Activated naive CD8-positive, alpha-beta T cell treated with anti-CD3 and anti-CD28 coated beads, Interleukin-2, amount 10 ng/mL, durations not matched to agents 7 days and 5 days (primary cell): ENCODE results near the gene KLHL22. TPM values are rescaled to one million over a fixed set of nuclear protein-coding genes. Genes with fewer than 3 reads are reported as not detected.
"Not testable (repeated sequence)": the region's sequence is repeated elsewhere in the genome, so short reads cannot be mapped to it uniquely, and the experiment has no call there.

Source experiments
- ATAC-seq: fragments of 150-1000 bp; cut with Tn5 transposase; one replicate; pipeline ENCODE4 v1.10.0; 2021; ENCODE audit warnings: low read depth, moderate library complexity
- POLR2A ChIA-PET: fragments of 350-600 bp; sonication (Branson Sonifier 250); formaldehyde crosslinking; loops from one replicate; lab custom pipeline; 2021; ENCODE audit warnings: antibody characterized with exemption; lab: Charles Lee
- DNase-seq: peaks from one replicate; pipeline ENCODE4 v3.0.0; 2021
- H3K27ac Mint-ChIP-seq: one replicate; pipeline ENCODE4 v1.8.0; 2022; ENCODE audit warnings: mild to moderate bottlenecking, mixed read lengths
- H3K27me3 Mint-ChIP-seq: one replicate; pipeline ENCODE4 v1.8.0; 2022; ENCODE audit warnings: mild to moderate bottlenecking, moderate library complexity, mixed read lengths
- H3K36me3 Mint-ChIP-seq: one replicate; pipeline ENCODE4 v1.8.0; 2021; ENCODE audit warnings: mild to moderate bottlenecking, mixed read lengths
- H3K4me1 Mint-ChIP-seq: one replicate; pipeline ENCODE4 v1.8.0; 2021; ENCODE audit warnings: mixed read lengths
- H3K4me3 Mint-ChIP-seq: one replicate; pipeline ENCODE4 v1.8.0; 2022; ENCODE audit warnings: mild to moderate bottlenecking, moderate library complexity, mixed read lengths
- H3K9me3 Mint-ChIP-seq: one replicate; pipeline ENCODE4 v1.8.0; 2021; ENCODE audit warnings: mixed read lengths
- total RNA-seq, 2 experiments: library from RNA; stranded (reverse); gene quantifications; one replicate each; pipeline ENCODE4 v1.2.3, GENCODE V29; 2021

Gene KLHL22
- total RNA-seq, 2 experiments from 2014 or later, result 31.7 to 37.3 TPM

DNA sequence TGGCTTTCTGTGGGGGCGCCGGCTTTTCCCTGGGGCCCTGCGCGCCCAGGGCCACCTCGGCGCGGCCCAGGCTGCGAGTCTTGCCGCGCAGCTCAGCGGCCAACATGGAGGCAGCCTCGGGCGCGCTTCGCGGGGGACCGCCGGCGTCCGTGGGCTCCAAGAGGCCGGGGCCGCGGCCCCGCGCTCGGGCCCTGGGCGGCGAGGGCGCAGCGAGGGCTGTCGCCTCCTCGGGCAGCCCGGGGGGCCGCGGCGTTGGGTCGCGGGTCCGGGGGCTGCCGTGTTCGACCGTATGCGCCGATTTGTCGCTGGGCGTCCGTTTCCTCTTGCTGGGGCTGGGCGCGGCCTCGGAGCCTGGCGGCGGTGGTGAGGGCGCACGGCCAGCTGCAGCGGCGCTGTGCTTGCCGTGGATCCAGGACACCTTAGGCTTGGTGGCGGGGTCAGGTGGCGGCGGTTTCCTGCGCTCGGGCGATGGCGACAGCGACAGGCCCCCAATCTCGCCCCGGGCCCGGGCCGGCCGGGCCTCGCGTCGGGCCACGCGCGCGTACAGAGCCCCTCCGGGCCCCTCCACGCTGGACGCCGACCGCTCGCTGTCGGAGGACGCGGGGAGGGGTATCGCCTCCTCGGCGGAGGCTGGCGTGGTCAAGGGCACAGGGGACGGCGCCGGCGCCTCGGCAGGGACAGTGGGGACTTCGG is 69.9 kb downstream of the KLHL22 start:
- no peak overlapping the region for H3K4me3 Mint-ChIP-seq
- DNase-seq (no peak), ATAC-seq (no peak)
- no peaks in the 10 kb centered on the region for H3K36me3 Mint-ChIP-seq
- no peaks in the 10 kb centered on the region for H3K9me3 Mint-ChIP-seq
- peaks cover 43% of the 10 kb centered on the region for H3K27me3 Mint-ChIP-seq
- peaks cover 8% of the 10 kb centered on the region for H3K4me1 Mint-ChIP-seq
- no peak overlapping the region for H3K27ac Mint-ChIP-seq
- POLR2A ChIA-PET, result no interaction called here

DNA sequence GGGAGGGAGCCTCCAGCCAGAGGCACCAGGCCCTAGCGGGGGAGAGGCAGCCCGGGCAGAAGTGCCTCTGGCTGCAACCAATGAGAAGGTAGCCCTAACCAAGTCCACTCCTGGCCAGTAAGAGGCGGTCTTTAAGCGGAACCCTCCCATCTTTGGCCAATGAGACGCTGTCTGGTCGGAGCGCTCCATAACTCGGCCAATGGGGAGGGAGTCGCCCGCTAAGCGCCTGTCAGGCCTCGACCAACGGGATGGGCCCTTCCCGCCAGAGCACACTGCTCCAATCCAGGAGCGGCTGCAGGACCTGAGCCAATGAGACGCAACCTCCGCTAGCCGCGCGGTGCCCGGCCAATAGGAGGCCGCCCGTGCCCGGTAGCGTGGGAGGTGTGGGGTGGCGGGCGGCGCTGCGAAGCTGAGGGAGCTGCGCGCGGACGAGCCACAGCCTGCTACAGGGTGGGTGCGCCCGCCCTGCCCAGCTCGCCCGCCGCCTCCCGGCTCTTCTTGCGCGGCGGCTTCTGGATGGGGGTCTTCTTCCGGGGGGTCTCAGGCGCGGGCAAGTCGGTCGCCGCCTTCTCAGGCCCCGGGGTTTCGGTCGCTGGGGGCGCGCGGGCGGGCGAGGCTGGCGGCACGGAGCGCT is 70.5 kb downstream of the KLHL22 start:
- DNase-seq (no peak), ATAC-seq (no peak)
- Mint-ChIP-seq H3K9me3 (no peaks in the 10 kb centered on the region), H3K27me3 (peaks cover 37% of the 10 kb centered on the region), H3K4me1 (peaks cover 6% of the 10 kb centered on the region), H3K4me3 (peak overlapping the region; percentile 50), H3K27ac (no peak overlapping the region), H3K36me3 (no peaks in the 10 kb centered on the region)
- POLR2A ChIA-PET, result no interaction called here

DNA sequence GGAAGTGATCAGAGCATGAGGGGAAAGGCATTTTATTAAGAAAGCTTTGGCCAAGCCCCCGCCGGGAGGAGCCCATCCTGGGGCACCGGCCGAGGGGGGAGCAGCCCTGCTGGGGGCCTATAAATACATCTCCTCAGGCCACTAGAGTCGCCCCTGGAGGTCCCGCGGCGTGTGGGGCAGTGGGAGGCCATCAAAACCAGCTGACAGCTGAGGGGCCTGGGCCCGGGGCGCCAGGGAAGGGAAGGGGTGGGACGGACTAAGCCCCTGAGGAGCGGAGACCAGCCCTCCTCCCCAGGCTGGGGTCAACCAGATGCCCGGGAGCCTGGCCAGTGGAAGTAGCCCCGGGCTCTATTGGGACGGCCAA is 71.0 kb downstream of the KLHL22 start:
- Mint-ChIP-seq H3K27ac (no peak overlapping the region), H3K9me3 (no peaks in the 10 kb centered on the region), H3K27me3 (peaks cover 35% of the 10 kb centered on the region), H3K4me1 (peaks cover 6% of the 10 kb centered on the region), H3K36me3 (no peaks in the 10 kb centered on the region), H3K4me3 (no peak overlapping the region)
- DNase-seq, result no peak
- no peak for ATAC-seq
- POLR2A ChIA-PET, result no interaction called here

DNA sequence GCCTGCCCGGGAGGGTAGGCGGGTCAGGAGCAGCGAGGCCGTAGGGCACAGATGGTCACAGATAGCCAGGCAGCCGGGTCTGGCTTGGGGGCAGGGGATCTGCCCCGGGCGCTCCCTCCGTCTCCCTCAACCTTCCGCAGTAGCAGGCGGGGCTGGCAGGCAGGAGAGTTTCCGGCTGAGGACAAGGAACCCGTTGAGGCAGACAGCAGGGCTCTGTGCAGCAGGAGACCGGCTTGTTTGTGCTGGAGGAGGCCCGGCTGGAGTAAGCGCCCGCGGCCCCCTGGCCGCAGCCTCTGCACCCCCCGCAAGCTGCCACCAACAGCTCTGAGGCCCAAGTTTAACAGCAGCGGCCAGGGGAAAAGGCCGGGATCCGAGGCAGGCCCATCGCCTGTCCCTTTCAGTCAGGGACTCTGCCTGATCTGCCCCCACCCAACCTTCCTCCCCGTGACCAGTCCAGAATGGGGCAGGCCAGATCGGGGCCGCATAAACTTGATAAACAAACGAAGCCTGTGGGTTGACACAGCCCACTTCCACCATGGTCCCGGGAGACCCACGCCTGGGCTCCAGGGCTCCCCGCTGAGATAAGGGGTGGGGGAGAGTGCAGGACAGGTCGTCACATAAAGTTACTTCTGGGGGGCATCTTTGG is 71.6 kb downstream of the KLHL22 start:
- Mint-ChIP-seq H3K9me3 (no peaks in the 10 kb centered on the region), H3K27me3 (peaks cover 34% of the 10 kb centered on the region), H3K4me3 (no peak overlapping the region), H3K4me1 (peaks cover 7% of the 10 kb centered on the region), H3K27ac (no peak overlapping the region), H3K36me3 (no peaks in the 10 kb centered on the region)
- DNase-seq (no peak), ATAC-seq (no peak)
- POLR2A ChIA-PET, result no interaction called here

DNA sequence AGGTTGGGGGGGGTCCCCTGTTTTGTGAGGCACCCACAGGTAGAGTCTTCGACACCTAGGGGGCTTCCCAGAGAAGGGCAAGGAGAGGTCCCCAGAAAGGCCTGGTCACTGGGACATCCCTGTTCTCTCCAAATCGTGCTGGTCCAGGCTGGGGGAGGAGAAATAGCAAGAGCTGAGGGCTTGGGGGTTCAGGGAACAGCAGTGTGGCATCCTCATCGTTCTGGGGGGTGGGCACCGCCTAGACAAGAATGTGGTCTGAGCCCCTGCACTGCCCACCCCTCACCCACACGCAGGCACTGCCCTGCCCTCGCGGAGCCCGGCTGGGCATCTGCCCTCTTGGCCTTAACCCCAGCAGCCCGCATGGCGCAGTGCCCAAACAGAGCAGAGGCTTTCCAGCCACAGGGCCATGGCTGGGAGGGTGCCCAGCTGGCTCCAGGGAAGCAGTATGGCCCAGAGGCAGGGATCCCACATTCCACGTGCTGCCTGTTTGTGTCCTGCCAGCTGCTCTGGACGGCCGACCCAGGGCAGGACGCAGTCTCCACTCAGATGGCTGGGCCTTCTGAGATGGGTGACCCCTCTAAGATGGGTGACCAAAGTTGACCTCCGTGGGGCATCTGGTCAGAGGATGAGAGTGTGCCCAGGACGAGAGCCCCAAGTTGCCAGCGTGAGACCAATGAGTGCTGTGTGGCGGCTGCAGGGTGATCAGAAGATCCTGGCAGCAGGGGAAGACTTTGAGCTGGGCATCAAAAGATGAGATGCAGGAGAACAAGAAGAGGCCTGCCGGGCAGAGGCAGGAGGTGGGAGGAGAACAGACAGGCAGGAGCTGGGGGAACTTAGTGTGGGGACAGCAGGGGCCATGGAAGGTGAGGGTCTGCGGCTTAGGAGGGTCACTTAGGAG is 72.3 kb downstream of the KLHL22 start:
- POLR2A ChIA-PET, result interaction anchor here (0.6 kb wide), 1 partner anchor 106 kb away, joined by 3 read pairs; no protein-coding TSS in a partner anchor
- Mint-ChIP-seq H3K27ac (no peak overlapping the region), H3K9me3 (no peaks in the 10 kb centered on the region), H3K4me3 (no peak overlapping the region), H3K4me1 (peaks cover 3% of the 10 kb centered on the region), H3K27me3 (peaks cover 26% of the 10 kb centered on the region), H3K36me3 (no peaks in the 10 kb centered on the region)
- DNase-seq (no peak), ATAC-seq (no peak)

DNA sequence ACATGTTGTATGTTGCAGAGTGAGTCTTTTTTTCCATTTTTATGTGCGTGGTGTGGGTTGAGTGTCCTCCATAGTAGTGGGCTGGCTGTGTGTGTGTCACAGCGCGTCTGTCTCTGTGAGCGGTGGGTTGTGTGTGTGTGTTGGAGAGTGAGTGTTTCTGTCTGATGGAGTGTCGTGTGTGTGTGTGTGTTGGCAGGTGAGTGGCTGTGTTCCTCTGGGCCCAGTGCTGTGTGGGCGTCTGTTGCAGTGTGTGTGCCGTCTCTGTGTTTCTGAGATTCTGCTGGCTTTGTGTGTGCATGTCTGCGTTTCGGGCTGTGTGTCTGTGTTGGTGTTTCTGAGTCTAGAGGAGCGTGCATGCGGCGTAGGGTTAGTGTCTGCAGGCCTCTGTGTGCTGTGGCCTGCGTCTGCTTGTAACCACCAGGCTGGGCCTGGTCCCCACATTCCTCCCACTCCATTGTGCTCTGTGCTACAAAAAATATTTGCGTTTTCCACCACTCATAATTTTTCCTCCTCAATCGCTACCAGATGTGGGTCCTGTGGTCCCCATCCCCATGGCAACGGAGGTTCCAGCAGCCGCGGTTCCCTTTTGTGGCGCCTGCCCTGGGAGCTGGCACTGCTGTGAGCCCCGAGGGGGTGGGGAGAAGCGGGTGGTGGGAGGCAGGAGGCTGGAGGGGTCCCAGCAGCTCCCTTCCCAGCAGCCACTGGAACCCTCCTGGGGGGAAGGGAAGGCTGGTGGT is 73.2 kb downstream of the KLHL22 start:
- no peak for ATAC-seq
- Mint-ChIP-seq H3K27ac (no peak overlapping the region), H3K4me1 (peaks cover 3% of the 10 kb centered on the region), H3K9me3 (no peaks in the 10 kb centered on the region), H3K4me3 (no peak overlapping the region), H3K27me3 (peaks cover 21% of the 10 kb centered on the region), H3K36me3 (no peaks in the 10 kb centered on the region)
- POLR2A ChIA-PET, result interaction anchor here (0.6 kb wide), 1 partner anchor 105 kb away, joined by 3 read pairs; no protein-coding TSS in a partner anchor
- DNase-seq, result peak; percentile 21

DNA sequence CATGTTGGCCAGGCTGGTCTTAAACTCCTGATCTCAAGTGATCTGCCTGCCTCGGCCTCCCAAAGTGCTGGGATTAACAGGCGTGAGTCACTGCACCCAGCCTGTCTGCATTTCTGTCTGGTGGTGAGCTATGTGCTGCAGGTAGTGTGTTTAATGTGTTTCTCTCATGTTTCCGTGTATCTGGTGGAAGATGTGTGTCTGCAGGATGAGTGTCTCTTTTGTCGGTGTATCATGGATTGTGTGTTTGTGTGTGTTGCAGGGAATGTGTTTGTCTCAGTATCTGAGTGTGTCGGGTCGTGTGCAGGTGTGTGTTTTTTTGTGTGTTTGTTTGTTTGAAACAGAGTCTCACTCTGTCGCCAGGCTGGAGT is 74.1 kb downstream of the KLHL22 start:
- no peak overlapping the region for H3K4me3 Mint-ChIP-seq
- ATAC-seq (no peak), DNase-seq (no peak)
- H3K9me3 Mint-ChIP-seq, result no peaks in the 10 kb centered on the region
- H3K36me3 Mint-ChIP-seq, result no peaks in the 10 kb centered on the region
- peaks cover 3% of the 10 kb centered on the region for H3K4me1 Mint-ChIP-seq
- no peak overlapping the region for H3K27ac Mint-ChIP-seq
- peaks cover 11% of the 10 kb centered on the region for H3K27me3 Mint-ChIP-seq
- POLR2A ChIA-PET, result no interaction called here

DNA sequence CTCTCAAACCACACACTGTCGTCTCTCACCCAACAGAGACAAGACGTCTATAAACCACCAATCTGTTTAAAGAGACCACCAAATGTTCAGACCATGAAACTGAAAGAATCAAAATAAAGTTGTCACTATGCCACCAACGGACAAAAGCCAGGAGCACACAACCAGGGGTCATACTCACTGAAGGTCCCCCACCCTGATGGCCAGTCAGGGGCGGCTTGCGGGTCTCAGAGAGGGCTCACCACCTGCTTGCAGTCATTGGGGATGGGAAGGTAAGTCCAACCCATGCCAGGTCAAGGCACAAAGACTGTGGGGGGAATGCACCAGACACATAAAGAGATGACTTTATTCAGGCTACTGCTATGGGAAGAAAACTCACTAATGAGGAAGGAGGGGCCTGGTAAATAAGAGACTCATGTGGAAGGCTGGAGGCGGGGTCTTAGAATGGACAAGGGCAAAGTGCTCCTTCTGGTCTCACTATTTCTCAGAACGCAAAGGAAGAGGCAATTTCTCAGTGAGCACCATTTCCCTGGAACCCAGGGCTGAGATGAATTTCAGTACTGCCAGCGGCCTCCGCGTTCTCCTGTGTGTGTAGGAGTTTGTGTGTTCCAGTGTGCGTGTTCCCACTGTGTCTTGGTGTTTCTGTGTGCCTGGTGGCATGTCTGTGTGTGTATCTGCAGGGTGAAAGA is 75.3 kb downstream of the KLHL22 start:
- Mint-ChIP-seq H3K36me3 (no peaks in the 10 kb centered on the region), H3K4me3 (no peak overlapping the region), H3K4me1 (peaks cover 3% of the 10 kb centered on the region), H3K27me3 (peaks cover 13% of the 10 kb centered on the region), H3K9me3 (no peaks in the 10 kb centered on the region), H3K27ac (no peak overlapping the region)
- peak; percentile 20 for DNase-seq
- no peak for ATAC-seq
- POLR2A ChIA-PET, result no interaction called here

DNA sequence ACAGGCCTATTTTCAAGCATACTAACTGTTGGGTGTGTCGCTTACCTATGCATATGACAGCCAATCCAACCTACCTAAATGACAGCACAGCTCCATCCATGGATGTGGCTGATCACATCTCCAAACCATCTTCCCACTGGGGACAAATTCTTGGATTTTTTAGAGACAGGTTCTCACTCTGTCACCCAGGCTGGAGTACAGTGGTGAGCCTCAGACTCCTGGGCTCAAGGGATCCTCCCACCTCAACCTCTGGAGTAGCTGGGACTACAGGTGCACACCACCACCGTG is 76.0 kb downstream of the KLHL22 start:
- ATAC-seq, result no peak
- Mint-ChIP-seq H3K27ac (no peak overlapping the region), H3K27me3 (peaks cover 10% of the 10 kb centered on the region), H3K36me3 (no peaks in the 10 kb centered on the region), H3K9me3 (no peaks in the 10 kb centered on the region), H3K4me1 (peaks cover 3% of the 10 kb centered on the region), H3K4me3 (no peak overlapping the region)
- POLR2A ChIA-PET, result interaction anchor here (1.3 kb wide), 1 partner anchor 9 kb away, joined by 4 read pairs; no protein-coding TSS in a partner anchor
- no peak for DNase-seq

DNA sequence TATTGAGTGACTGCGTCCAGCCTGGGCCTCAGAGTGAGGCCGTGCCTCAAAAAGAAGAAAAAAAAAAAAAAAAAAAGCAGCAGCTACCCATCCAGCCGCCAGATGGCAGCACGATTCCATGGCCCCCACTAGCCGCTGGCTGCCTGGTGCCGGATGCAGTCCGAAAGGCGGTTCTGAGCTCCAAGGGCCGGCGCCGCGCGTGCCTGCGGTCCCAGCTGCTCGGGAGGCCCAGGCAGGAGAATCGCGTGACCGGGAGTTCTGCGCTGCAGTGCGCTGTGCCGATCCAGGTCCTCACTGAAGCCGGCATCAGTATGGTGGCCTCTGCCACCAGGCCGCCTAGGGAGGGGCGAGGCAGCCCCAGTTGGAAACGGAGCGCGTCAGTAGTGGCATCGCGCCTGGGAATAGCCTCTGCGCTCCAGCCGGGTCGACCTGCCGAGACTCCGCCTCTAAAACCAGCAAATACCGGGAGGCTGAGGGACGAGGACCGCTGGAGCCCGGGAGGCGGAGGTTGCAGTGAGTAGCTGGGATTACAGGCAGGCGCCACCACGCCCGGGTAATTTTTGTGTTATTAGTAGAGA is 77.3 kb downstream of the KLHL22 start:
- POLR2A ChIA-PET, result interaction anchor here (0.6 to 1.4 kb wide), 7 partner anchors 10 to 1358 kb away, joined by 3 to 5 read pairs (median 4); partner anchors contain the start of gene KLHL22
- Mint-ChIP-seq H3K27me3 (peaks cover 12% of the 10 kb centered on the region), H3K4me1 (peaks cover 1% of the 10 kb centered on the region), H3K27ac (no peak overlapping the region), H3K9me3 (no peaks in the 10 kb centered on the region), H3K4me3 (peak overlapping the region; percentile 63), H3K36me3 (no peaks in the 10 kb centered on the region)
- DNase-seq (peak; percentile 83), ATAC-seq (peak; percentile 81)

DNA sequence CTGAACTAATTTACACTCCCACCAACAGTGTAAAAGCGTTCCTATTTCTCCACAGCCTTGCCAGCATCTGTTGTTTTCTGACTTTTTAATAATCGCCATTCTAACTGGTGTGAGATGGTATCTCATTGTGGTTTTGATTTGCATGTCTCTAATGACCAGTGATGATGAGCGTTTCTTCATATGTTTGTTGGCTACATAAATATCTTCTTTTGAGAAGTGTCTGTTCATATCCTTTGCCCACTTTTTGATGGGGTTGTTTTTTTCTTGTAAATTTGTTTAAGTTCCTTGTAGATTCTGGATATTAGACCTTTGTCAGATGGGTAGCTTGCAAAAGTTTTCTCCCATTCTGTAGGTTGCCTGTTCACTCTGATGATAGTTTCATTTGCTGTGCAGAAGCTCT is 79.9 kb downstream of the KLHL22 start:
- H3K27me3 Mint-ChIP-seq, result peaks cover 13% of the 10 kb centered on the region
- H3K36me3 Mint-ChIP-seq, H3K27ac Mint-ChIP-seq, H3K4me1 Mint-ChIP-seq, ATAC-seq, DNase-seq, POLR2A ChIA-PET, H3K9me3 Mint-ChIP-seq, H3K4me3 Mint-ChIP-seq: not testable (repeated sequence)

DNA sequence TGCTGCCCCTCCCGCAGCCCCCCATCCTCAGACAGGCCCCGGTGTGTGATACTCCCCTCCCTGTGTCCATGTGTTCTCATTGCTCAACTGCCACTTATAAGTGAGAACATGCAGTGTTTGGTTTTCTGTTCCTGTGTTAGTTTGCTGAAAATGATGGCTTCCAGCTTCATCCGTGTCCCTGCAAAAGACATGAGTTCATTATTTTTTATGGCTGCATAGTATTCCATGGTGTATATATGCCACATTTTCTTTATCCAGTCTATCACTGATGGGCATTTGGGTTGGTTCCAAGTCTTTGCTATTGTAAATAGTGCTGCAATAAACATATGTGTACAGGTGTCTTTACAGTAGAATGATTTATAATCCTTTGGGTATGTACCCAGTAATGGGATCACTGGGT is 80.4 kb downstream of the KLHL22 start:
- H3K27ac Mint-ChIP-seq, DNase-seq, ATAC-seq, H3K4me3 Mint-ChIP-seq, H3K36me3 Mint-ChIP-seq, H3K9me3 Mint-ChIP-seq, H3K4me1 Mint-ChIP-seq, POLR2A ChIA-PET: not testable (repeated sequence)
- H3K27me3 Mint-ChIP-seq, result peaks cover 13% of the 10 kb centered on the region
